Gastroesophageal sphincter (tissue), 3 donors: ENCODE results near the gene EPHA10.

Experiments used
- CTCF ChIP-seq, 4 experiments: fragments of 200-600 bp in 2 of 4; fragments of 450-650 bp in 2 of 4; sonication (generic) in 1 of 4; IDR thresholded peaks; one replicate each; pipeline ENCODE4 v1.5.1; 2017 to 2019; ENCODE audit warnings: antibody characterized with exemption in 4 of 4, mild to moderate bottlenecking in 2 of 4, moderate library complexity in 2 of 4
- EP300 ChIP-seq: sonication (generic); formaldehyde crosslinking; IDR thresholded peaks from one replicate; pipeline ENCODE4 v1.6.1; 2017; ENCODE audit warnings: antibody characterized with exemption, mild to moderate bottlenecking
- POLR2A ChIP-seq, 2 donors: fragments of 450-650 bp; IDR thresholded peaks; one replicate each; pipeline ENCODE4 v1.6.1; 2017; ENCODE audit warnings: antibody characterized with exemption in 2 of 2, mild to moderate bottlenecking in 2 of 2, moderate library complexity in 1 of 2
- POLR2AphosphoS5 ChIP-seq: sonication (generic); formaldehyde crosslinking; IDR thresholded peaks from one replicate; pipeline ENCODE4 v1.6.1; 2017; ENCODE audit warnings: antibody characterized with exemption

GRCh38 chr1:37767488-37767887 is 2.6 kb upstream of the EPHA10 start:
- TF ChIP-seq CTCF (IDR thresholded peaks at IDR 0.05) (no peak), EP300 (no peak), POLR2A (IDR thresholded peaks at IDR 0.05) (no peak), POLR2AphosphoS5 (no peak)
